NCI-H82 treated with DMSO at 0.1 percent for 48 hours (cell line): ENCODE results near the gene FAM47E.
"Not testable (repeated sequence)": the region's sequence is repeated elsewhere in the genome, so short reads cannot be mapped to it uniquely, and the experiment has no call there.

Experiments used
- DNase-seq: peaks from one replicate; lab custom pipeline; 2025; ENCODE audit not compliant: unreplicated experiment; lab: John Stamatoyannopoulos, UW

Gene FAM47E

DNA sequence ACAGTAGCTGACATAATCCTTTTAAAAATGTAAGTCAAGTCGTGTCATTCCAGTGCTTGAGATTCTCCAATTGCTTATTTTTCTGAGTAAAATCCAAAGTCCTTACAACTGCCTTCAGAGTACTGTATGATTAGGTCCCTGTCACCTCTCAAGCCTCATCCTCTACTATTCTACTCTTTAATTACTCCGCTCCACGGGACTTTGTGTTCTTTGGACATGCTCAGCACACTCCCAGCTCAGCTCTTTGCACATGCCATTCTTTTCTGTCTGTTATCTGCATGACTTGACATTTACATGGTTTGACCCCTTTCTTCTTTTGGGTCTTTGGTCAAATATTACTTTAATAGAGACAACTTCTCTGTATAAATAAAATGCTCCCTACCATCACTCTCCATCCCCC lies 15.1 kb downstream of the FAM47E start:
- no peak for DNase-seq

DNA sequence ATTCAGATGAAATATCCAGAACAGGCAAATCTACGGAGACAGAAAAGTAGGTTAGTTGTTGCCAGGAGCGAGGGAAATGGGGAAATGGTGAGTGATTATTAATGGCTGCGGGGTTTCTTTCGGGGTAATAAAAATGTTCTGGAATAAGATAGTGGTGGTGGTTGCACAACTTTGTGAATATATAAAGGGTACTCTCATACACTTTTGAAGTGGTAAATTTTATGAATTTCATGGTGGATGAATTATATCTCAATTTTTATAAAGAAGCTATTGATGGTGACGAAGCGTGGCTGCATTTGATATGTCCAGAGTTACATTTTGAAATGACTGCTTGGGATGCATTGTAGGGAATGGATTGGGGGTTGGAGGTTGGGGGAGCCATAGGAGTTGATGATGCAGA lies 16.3 kb downstream of the FAM47E start:
- DNase-seq, result no peak

- DNase-seq, result no peak
Measured at GRCh38 chr4:76270244-76271175, 19.0 kb downstream of the FAM47E start.

GRCh38 chr4:76271248-76271647 lies 19.7 kb downstream of the FAM47E start:
- no peak for DNase-seq

- DNase-seq, result no peak
Measured at GRCh38 chr4:76272073-76272472, 20.6 kb downstream of the FAM47E start.

GRCh38 chr4:76272582-76272981 lies 21.1 kb downstream of the FAM47E start:
- DNase-seq, result no peak

DNA sequence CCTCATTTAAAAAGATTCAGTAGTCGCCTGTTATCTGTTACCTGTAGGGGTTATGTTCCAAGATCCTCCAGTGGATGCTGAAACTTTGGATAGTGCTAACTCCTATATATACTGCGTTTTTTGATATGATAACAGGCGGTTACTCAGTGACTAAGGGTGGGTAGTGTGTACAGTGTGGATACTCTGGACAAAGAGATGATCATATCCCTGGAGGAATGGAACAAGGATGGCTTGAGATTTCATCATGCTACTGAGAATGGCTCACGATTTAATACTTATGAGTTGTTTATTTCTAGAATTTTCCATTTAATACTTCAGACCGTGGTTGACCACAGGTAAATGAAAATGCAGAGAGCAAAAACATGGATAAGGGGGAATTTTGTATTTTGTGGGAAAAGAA lies 21.5 kb downstream of the FAM47E start:
- no peak for DNase-seq

DNA sequence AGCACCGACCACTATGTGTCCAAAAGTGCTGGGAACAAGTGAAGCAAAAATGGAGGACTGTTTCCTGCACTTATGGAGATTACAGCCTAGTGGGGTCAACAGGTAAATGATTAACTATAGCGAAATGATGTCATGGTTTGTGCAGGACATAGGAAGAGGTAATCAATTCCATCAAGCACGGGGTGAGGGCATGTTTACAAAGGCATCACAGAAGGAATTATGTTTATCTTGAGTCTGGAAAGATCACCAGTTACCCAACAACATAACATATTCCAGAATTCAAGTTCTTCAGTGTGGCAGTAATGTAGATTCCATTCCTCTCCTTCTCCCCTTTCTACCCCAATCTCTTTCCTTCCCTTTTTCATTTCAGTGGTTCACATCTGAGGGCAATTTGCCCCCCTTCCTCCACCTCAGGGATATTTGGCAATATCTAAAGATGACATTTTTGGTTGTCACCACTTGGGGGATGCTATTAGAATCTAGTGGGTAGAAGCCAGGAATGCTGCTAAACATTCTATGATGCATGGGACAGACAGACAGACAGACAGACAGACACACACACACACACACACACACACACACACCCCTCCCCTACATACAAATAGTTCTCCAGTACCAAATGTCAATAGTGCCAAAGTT lies 24.1 kb downstream of the FAM47E start:
- DNase-seq, result no peak

DNA sequence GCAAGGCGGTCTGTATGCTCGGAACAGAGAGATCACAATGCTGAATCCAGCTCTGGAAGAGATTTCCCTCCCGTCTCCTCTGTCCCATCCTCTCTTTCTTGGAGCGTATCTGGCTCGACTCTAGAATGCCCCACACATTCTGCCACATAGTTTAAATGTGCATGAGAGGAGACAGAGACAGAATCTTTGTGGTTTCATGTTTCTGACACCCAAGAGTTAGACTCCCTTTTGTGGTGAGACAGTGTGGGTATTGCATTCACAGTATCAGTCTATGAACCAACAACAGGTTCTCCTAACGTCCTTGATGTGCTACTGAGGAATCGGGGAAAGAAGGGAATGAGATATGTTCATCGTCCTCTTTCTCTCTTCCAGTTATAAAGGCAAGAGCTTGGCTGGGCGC lies 25.3 kb downstream of the FAM47E start:
- no peak for DNase-seq

DNA sequence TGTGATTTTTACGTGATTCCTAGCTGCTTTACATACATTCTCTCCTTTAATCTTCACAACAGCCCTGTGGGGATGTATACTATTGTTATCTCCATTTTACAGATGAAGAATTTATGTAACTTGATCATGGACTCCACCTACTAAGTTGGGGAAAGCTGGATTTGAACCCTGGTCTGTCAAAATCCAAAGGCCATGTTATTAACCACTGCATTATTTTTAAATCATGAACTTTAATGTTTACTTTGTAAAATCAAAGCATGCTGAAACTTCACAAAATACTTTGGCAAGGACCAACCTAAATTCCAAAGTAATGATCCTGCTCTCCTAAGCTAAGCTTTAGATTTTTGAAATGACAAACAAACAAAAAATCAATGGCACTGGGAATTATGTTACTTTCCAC lies 26.1 kb downstream of the FAM47E start:
- no peak for DNase-seq

- DNase-seq, result no peak
Measured at GRCh38 chr4:76278583-76278982, 27.1 kb downstream of the FAM47E start.

DNA sequence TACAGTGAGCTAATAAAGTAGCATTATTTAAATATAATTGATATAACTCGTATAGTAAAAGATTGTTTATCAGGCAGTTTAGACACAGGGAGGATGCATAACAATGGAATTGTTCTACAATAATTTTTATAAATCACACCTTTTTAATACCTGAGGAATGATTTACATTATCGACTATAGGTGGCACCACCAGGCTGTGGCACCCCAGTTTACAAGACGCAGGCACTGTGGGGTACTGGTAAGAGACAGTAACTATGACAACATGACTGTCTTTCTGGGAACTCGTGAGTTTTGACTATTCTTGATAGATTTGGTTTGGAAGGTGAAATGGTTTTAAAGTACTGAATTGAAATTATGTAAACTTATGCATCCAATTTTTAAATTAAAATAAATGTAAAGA lies 27.9 kb downstream of the FAM47E start:
- DNase-seq, result no peak

DNA sequence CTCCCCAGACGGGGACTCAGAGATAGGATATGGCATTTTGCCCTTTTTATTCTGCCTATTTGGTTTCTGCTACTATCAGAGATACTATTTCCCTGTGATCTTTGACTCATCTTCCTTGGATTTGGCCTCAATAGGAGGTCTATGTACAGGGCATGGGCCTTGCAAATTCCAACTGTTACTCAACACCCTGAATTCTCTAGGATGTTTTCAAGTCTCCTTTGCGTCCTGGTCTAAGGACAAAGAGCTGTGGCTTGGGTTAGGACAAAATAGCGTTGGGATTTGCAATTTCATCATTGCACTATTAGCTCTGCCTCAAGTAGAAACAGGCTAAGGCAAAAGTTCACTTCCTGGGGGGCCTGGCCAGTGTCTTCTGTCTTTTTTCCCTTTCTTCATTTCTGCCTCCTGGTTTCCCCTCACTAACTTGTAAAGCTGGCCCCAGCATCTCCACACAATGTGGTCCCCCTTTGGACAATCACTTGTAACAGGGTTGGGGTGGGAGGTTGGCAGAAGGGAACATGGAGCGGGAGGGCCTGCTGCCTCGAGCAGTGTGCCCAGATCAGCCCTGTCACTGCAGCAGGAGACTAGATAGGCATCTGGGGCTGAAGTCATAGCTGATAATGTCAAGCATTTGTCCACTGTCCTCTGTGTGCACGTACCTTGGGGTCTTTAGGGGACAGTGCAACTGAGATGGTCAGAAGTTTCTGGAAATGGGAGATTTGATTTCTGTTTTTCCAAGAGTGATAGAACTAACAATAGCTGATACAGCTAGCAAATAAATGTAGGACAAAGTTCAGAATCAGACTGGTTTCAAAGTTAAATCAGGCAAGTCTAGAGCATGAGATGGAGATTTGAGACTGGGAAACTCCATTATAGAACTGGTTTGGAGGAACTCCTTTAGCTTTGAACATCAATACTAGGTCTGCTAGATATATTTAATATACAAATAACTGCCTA lies 29.2 kb downstream of the FAM47E start:
- DNase-seq, result no peak

GRCh38 chr4:76281594-76281993 lies 30.1 kb downstream of the FAM47E start:
- not testable (repeated sequence) for DNase-seq

DNA sequence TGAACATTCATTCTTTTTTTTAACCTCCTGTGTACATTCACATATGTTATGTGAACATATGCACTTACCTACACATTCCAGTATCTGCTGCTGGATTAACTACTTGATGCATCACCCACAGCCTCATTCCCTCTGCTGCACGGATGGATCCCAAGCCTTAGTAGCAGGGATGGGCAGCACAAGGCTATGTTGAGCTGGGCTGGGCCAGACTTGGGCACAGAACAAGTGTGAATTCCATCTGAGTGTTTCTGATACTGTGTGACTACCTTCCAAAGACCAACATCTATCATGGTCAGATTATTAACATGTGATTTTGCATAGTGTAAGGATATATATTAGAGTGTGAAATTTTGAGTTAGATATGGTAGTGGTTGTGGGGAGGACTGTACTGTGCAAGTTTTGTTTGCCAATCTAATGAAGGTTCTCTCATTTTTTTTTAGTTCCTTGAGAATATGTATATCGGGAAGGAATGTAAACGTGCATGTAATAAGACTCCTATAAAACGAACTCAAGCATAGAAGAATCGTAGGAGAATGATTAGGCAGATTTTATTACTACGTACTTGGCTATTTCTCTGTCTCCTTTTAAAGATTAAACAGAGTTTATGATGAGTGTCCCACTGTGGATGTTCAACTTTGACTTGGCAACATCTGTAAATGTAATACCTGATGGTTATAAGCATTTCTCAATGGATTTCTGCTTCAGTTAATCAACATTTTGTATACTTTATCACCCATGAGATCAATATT lies 31.6 kb downstream of the FAM47E start:
- no peak for DNase-seq

DNA sequence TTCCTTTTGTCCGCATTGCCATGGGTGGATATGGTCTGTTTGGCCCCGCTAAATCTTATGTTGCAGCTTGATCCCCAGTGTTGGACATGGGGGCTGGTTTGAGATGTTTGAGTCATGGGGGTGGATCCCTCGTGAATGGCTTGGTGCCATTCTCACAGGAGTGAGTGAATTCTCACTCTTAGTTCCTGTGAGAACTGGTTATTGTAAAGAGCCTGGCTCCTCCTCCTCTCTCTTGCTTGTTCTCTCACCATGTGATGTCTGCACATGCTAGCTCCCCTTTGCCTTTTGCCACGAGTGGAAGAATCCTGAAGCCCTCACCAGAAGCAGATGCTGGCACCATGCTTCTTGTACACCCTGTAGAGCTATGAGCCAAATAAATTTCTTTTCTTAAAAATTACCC lies 32.4 kb downstream of the FAM47E start:
- DNase-seq, result no peak

DNA sequence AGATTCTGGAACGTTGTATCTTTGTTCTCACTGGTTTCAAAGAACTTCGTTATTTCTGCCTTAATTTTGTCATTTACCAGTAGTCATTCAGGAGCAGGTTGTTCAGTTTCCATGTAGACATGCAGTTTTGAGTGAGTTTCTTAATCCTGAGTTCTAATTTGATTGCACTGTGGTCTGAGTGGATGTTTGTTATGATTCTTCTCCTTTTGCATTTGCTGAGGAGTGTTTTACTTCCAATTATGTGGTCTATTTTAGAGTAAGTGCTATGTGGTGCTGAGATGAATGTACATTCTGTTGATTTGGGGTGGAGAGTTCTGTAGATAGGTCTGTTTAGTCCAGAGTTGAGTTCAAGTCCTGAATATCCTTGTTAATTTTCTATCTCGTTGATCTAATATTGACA lies 36.3 kb downstream of the FAM47E start:
- DNase-seq, result not testable (repeated sequence)

GRCh38 chr4:76292730-76293129 lies 41.2 kb downstream of the FAM47E start:
- no peak for DNase-seq

- no peak for DNase-seq
Measured at GRCh38 chr4:76293772-76294171, 42.3 kb downstream of the FAM47E start.

DNA sequence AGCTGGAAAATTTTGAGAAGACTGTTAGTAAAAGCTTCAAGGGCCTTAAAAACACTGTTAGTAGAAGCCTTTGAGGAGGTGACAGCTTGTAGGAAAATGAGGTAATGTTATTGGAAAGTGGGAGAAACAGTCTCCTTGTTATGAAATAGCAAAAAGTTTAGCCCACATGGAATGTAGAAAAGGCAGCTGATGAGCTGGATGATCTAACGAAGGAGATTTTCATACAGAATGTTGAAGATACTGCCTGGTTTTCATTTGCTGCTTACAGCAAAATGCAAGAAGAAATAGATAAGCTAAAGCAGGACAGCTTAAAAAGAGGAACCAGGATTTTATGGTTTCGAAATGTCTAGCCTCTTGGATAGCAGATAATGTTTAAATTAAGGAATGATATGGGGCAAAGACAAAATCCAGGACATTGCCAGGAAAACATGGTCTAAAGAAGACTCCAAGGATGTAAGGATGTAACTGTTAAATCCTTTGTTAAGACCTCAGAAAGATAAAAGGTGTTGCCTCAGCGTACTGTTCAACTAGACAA lies 44.8 kb downstream of the FAM47E start:
- no peak for DNase-seq
